NCI-H2196 (cell line): Measurements from ENCODE around the gene TYMP.
"Not testable (repeated sequence)": the region's sequence is repeated elsewhere in the genome, so short reads cannot be mapped to it uniquely, and the experiment has no call there.

Experiments
- DNase-seq: peaks from one replicate; lab custom pipeline; 2025; ENCODE audit not compliant: unreplicated experiment; lab: John Stamatoyannopoulos, UW

The TYMP gene

DNA sequence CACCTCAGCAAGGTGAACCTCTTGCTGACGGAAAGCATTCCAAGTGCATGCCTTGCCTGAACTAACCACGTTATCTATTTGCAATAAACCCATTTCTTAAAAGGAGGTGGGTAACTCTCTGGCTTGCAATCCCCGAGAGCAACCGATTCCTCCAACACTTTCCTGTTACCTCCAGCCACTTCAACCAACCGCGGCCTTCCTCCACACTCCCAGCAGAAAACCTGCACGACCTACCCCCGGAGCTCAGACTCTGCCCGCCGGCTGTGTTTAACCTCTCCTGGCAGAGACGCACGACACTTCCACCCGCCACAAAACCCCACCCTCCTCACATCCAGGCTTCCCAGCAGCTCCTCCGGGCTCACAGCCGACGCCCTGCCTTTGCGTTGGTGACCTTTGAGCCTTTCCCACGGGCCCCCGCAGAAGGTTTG, 5.1 kb downstream of the TYMP start:
- no peak for DNase-seq

DNA sequence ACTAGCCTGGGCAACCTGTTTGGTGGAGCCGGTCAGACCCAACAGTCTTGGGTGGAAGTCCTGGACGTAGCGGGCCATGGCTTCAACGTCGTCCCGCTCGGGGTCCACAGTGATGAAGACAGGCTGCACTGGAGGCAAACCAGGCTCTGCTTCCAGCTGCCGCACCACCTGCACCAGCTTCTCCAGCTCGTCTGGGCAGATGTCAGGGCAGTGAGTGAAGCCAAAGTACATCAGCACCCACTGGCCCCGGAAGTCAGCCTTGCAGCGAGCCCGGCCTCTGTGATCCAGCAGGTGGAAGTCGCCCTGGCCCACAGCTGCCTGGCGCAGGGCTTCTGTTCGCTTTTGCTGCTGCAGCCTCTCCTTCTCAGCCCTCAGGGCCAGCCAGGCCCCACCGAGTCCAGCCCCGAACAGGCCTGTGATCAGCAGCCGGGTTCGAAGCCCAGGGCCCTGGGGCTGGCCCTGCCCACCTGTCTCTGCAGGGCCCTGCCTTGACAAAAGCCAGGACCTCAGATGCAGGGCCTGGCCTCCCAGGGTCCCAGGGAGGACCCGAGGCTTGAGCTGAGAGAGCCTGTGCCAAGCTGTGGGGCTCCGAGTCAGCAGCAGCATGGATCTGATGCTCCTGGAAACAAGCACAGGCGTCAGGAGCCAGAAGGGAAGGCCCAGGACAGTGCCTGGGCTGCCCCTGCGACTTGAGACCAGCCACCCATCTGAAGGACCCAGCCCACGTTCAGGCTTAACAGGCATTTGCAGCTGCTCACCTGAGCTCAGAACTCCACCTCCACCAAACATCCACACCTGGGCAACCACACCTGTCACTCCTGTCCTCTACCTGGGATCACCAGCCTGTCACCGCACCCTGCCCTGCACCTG, 5.8 kb downstream of the TYMP start:
- no peak for DNase-seq

- no peak for DNase-seq
These were observed 6.4 kb downstream of the TYMP start for GRCh38 chr22:50523458-50523805.

DNA sequence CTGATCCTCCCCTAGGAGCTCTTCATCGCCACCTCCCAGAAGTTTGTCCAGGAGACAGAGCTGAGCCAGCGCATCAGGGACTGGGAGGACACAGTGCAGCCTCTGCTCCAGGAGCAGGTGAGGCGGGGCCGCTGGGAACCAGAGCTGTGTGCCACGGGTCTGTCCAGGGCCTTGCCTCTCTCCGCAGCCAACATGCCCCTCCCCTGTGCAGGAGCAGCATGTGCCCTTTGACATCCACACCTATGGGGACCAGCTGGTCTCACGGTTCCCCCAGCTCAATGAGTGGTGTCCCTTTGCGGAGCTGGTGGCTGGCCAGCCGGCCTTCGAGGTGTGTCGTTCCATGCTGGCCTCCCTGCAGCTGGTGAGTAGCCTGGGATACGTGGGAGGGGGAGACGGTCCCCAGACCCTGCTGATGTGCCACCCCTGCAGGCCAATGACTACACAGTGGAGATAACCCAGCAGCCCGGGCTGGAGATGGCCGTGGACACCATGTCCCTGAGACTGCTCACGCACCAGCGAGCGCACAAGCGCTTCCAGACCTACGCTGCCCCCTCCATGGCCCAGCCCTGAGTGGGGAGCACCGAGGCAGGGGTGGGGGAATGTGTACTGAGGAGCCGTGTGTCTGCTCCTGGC, 6.9 kb downstream of the TYMP start:
- DNase-seq, result no peak

DNA sequence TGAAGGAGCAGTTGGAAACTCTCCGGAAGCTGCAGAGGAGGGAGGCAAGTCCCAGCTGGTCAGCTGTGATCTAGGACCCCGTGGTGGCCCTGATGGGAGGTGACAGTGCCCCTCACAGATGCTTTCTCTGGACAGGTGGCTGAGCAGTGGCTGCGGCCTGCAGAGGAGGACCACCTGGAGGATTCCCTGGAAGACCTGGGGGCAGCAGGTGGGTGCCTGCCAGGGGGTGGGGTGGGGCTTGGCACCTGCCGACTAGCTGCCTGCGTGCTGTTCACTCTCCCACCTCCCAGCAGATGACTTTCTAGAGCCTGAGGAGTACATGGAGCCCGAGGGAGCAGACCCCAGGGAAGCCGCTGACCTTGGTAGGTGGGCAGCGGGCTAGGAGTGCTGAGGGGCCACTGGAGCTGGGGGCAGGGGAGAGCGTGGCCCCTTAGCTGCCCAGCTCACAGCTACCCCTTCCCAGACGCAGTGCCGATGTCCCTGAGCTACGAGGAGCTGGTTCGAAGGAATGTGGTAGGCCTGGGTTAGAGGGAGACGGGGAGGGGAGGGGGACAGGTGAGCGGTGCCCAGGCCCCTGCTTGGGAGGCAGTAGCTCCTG, 7.5 kb downstream of the TYMP start:
- no peak for DNase-seq

DNA sequence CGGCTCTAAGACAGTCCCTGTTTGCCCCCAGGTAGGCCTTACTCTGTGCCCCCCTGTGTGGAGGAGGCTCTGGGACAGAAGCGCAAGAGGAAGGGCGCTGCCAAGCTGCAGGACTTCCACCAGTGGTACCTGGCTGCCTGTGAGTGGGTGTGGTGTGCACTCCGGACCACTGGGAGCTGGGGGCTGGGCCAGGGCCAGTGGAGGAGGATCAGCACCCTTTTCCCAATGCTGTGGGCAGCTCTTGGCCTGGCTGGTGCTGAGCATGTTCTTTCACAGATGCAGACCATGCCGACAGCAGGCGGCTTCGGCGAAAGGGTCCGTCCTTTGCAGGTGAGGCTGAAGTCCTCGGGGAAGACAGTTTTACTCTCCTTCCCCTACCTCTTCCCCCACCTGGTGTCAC, 8.1 kb downstream of the TYMP start:
- DNase-seq, result no peak

GRCh38 chr22:50520826-50521453, 8.9 kb downstream of the TYMP start:
- DNase-seq, result no peak

GRCh38 chr22:50520184-50520583, 9.6 kb downstream of the TYMP start:
- DNase-seq, result not testable (repeated sequence)

DNA sequence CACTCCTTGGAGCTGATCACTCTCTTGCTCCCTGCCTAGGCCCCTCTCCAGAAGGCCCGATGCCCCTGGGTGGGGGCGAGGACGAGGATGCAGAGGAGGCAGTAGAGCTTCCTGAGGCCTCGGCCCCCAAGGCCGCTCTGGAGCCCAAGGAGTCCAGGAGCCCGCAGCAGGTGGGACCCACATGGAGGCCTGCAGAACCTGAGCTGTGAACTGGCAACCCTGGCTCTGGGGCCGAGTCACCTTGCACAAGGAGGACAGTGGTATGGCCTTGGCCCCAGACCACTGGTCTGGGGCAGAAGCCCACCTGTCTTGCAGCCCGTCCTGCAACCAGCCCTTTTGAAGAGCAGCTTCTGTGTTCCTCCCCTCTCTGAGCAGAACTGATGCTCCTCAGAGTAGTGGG, 10.7 kb downstream of the TYMP start:
- DNase-seq, result no peak

GRCh38 chr22:50518606-50519005, 11.2 kb downstream of the TYMP start:
- no peak for DNase-seq

GRCh38 chr22:50517495-50518260, 12.1 kb downstream of the TYMP start:
- DNase-seq, result no peak

GRCh38 chr22:50516891-50517290, 12.9 kb downstream of the TYMP start:
- no peak for DNase-seq

- DNase-seq, result no peak
These were observed 13.7 kb downstream of the TYMP start for GRCh38 chr22:50516068-50516467.

GRCh38 chr22:50513175-50513574, 16.6 kb downstream of the TYMP start:
- DNase-seq, result no peak

DNA sequence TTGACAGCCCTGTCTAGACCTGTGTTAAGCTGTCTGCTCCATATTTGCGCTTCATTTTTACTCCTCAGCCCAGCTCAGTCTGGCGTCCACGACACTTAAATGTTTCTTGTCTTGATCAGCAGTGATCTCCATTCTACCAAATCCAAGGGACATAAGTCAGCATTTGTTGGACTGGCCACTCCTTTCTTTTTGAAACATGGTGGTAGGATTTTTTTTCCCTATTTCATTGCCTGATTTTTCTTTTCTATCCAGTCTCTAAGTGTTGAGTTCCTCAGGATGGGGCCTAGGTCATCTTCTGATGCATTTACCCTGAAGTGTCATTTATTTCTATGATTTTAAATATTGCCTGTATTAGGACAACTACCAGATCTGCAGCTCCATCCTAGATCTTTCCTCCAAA, 20.9 kb downstream of the TYMP start:
- DNase-seq, result no peak

- DNase-seq, result peak; percentile 91
These were observed 21.6 kb downstream of the TYMP start, which contains the start of gene NCAPH2 for GRCh38 chr22:50507991-50508884. TSS of gene NCAPH2 (plus strand) at chr22:50508224. CDS start at chr22:50508338, 114 bp downstream.

- peak; percentile 84 for DNase-seq
These were observed 22.3 kb downstream of the TYMP start, which contains the start of gene LMF2 for GRCh38 chr22:50507421-50507990. TSS of gene LMF2 (minus strand) at chr22:50507702. CDS start at chr22:50507675, 27 bp downstream.

DNA sequence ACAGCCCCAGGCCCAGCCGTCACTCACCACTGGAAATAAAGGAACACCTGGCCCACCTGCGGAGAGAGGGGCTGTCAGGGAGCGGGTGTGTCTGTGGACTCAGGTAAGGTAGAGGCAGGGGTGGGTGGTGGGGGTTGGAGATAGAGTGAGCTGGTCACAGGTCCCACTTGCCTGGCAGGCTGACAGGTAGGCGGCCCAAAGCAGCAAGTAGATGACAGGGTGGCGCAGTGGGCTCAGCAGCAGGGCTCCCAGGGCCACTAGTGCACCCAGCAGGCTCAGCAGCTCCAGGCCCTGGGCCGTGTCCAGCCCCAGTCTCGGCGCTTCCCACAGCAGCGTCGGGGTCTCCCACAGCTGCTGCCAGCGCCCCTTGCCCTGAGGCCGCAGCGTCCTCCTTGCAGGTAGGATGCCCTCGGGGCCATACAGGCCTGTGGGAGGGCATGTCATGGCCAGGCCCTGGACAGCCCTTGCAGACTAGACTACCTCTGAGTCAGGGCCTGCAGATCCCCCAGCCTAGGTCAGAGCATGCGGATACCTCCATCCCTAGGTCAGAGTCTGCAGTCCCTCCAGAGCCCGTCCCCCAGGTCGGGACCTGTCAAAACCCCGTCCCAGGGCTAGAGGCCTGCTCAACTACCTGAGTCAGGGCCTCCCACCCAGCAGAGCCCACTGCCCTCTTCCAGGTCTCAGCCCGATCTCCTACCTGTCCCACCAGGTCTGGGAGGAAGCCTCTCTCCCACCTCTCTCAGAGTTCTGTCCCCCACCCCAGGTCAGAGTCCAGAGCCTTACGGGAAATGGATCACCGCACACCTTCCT, 23.0 kb downstream of the TYMP start:
- no peak for DNase-seq
